Osteocyte (in vitro differentiated cells): ENCODE measurements around the gene FOSL1. TPM values are rescaled to one million over a fixed set of nuclear protein-coding genes. Genes with fewer than 3 reads are reported as not detected.

Experiments used
- DNase-seq: peaks from one replicate; pipeline ENCODE4 v3.0.0; 2021; ENCODE audit warnings: mixed read lengths; ENCODE audit not compliant: unreplicated experiment; ENCODE audit errors: extremely low spot score
- H3K27ac Mint-ChIP-seq: one replicate; pipeline ENCODE4 v1.8.0; 2021; ENCODE audit warnings: mild to moderate bottlenecking, mixed read lengths; ENCODE audit not compliant: unreplicated experiment
- H3K27me3 Mint-ChIP-seq: one replicate; pipeline ENCODE4 v1.8.0; 2021; ENCODE audit warnings: mixed read lengths; ENCODE audit not compliant: unreplicated experiment
- H3K36me3 Mint-ChIP-seq: one replicate; pipeline ENCODE4 v1.8.0; 2021; ENCODE audit warnings: mixed read lengths; ENCODE audit not compliant: unreplicated experiment
- H3K4me1 Mint-ChIP-seq: one replicate; pipeline ENCODE4 v1.8.0; 2021; ENCODE audit warnings: mixed read lengths; ENCODE audit not compliant: unreplicated experiment
- H3K4me3 Mint-ChIP-seq: one replicate; pipeline ENCODE4 v1.8.0; 2021; ENCODE audit warnings: mild to moderate bottlenecking, moderate library complexity, mixed read lengths; ENCODE audit not compliant: unreplicated experiment
- H3K9me3 Mint-ChIP-seq: one replicate; pipeline ENCODE4 v1.8.0; 2021; ENCODE audit warnings: mixed read lengths; ENCODE audit not compliant: unreplicated experiment
- CTCF ChIP-seq: fragments of 200-600 bp; sonication (generic); IDR thresholded peaks from 2 replicates; pipeline ENCODE4 v1.5.0; 2021; ENCODE audit warnings: antibody characterized with exemption, mild to moderate bottlenecking, moderate library complexity
- total RNA-seq: library from RNA; stranded (reverse); gene quantifications from 2 replicates; pipeline ENCODE4 v1.2.1, GENCODE V29; 2021

FOSL1 gene
- total RNA-seq, 1 donor from 2014 or later = 38.0 TPM

- Mint-ChIP-seq H3K9me3 (no peaks in the 10 kb centered on the region), H3K36me3 (no peaks in the 10 kb centered on the region), H3K4me1 (peaks cover 3% of the 10 kb centered on the region), H3K27ac (no peak within 1 kb of the TSS), H3K4me3 (no peak within 1 kb of the TSS), H3K27me3 (peaks cover 6% of the 10 kb centered on the region)
- DNase-seq = no peak
- no peak for TF ChIP-seq CTCF
Observed at GRCh38 chr11:65945430-65945911, 45.3 kb upstream of the FOSL1 start, which contains the start of gene TSGA10IP. TSGA10IP (plus strand) TSS chr11:65945480; CDS start chr11:65945676, 196 bp downstream.

- Mint-ChIP-seq H3K9me3 (no peaks in the 10 kb centered on the region), H3K27me3 (peaks cover 6% of the 10 kb centered on the region)
Observed at GRCh38 chr11:65944767-65945166, 44.6 kb upstream of the FOSL1 start.

GRCh38 chr11:65944191-65944590, 44.0 kb upstream of the FOSL1 start:
- H3K36me3 Mint-ChIP-seq = no peaks in the 10 kb centered on the region
- peaks cover 6% of the 10 kb centered on the region for H3K27me3 Mint-ChIP-seq
- no peak overlapping the region for H3K27ac Mint-ChIP-seq
- no peak for DNase-seq
- H3K9me3 Mint-ChIP-seq = no peaks in the 10 kb centered on the region
- no peak for TF ChIP-seq CTCF
- H3K4me3 Mint-ChIP-seq = no peak overlapping the region
- H3K4me1 Mint-ChIP-seq = peaks cover 3% of the 10 kb centered on the region

More at GRCh38 chr11:65944767-65945166, 44.6 kb upstream of the FOSL1 start:
- H3K4me3 Mint-ChIP-seq = no peak overlapping the region
- H3K36me3 Mint-ChIP-seq = no peaks in the 10 kb centered on the region
- no peak for TF ChIP-seq CTCF
- peaks cover 3% of the 10 kb centered on the region for H3K4me1 Mint-ChIP-seq
- no peak for DNase-seq
- H3K27ac Mint-ChIP-seq = no peak overlapping the region

- no peak overlapping the region for H3K4me3 Mint-ChIP-seq
- H3K4me1 Mint-ChIP-seq = peaks cover 3% of the 10 kb centered on the region
- no peak overlapping the region for H3K27ac Mint-ChIP-seq
Observed at GRCh38 chr11:65942531-65942930, 42.3 kb upstream of the FOSL1 start.

More at GRCh38 chr11:65942531-65942930, 42.3 kb upstream of the FOSL1 start:
- no peak for DNase-seq
- Mint-ChIP-seq H3K27me3 (no peaks in the 10 kb centered on the region), H3K36me3 (no peaks in the 10 kb centered on the region), H3K9me3 (no peaks in the 10 kb centered on the region)
- TF ChIP-seq CTCF = no peak
